Neural crest cell (in vitro differentiated cells): ENCODE data around the gene CD209. TPM values are rescaled to one million over a fixed set of nuclear protein-coding genes. Genes with fewer than 3 reads are reported as not detected.

Experiments used
- DNase-seq: peaks from one replicate; pipeline ENCODE4 v3.0.0; 2021; ENCODE audit warnings: low read depth, mixed read lengths, low spot score
- H3K27ac Mint-ChIP-seq: one replicate; pipeline ENCODE4 v1.8.0; 2021; ENCODE audit warnings: mild to moderate bottlenecking, mixed read lengths; ENCODE audit not compliant: unreplicated experiment
- H3K27me3 Mint-ChIP-seq: 2 replicates; pipeline ENCODE4 v1.8.0; 2021; ENCODE audit warnings: low read depth, mild to moderate bottlenecking, mixed read lengths
- H3K36me3 Mint-ChIP-seq: 2 replicates; pipeline ENCODE4 v1.8.0; 2021; ENCODE audit warnings: low read depth, mild to moderate bottlenecking, mixed read lengths
- H3K4me1 Mint-ChIP-seq: 2 replicates; pipeline ENCODE4 v1.8.0; 2021; ENCODE audit warnings: mixed read lengths
- H3K4me3 Mint-ChIP-seq: one replicate; pipeline ENCODE4 v1.8.0; 2021; ENCODE audit warnings: mild to moderate bottlenecking, mixed read lengths
- H3K9me3 Mint-ChIP-seq: 2 replicates; pipeline ENCODE4 v1.8.0; 2021; ENCODE audit warnings: mixed read lengths
- CTCF ChIP-seq: fragments of 200-600 bp; sonication (generic); conservative IDR thresholded peaks from 2 replicates; pipeline ENCODE4 v1.5.0; 2021; ENCODE audit warnings: antibody characterized with exemption, mild to moderate bottlenecking
- total RNA-seq: library from RNA; stranded (reverse); gene quantifications from 2 replicates; pipeline ENCODE4 v1.2.1, GENCODE V29; 2021

CD209 gene
- total RNA-seq, 1 donor from 2014 or later, result not detected

- Mint-ChIP-seq H3K36me3 (no peaks in the 10 kb centered on the region), H3K27ac (no peak overlapping the region), H3K27me3 (peaks cover 89% of the 10 kb centered on the region), H3K4me1 (no peaks in the 10 kb centered on the region), H3K4me3 (no peak overlapping the region), H3K9me3 (no peaks in the 10 kb centered on the region)
- TF ChIP-seq CTCF, result no peak
- no peak for DNase-seq
These were observed 16.1 kb downstream of the CD209 start for GRCh38 chr19:7731218-7731595.

DNA sequence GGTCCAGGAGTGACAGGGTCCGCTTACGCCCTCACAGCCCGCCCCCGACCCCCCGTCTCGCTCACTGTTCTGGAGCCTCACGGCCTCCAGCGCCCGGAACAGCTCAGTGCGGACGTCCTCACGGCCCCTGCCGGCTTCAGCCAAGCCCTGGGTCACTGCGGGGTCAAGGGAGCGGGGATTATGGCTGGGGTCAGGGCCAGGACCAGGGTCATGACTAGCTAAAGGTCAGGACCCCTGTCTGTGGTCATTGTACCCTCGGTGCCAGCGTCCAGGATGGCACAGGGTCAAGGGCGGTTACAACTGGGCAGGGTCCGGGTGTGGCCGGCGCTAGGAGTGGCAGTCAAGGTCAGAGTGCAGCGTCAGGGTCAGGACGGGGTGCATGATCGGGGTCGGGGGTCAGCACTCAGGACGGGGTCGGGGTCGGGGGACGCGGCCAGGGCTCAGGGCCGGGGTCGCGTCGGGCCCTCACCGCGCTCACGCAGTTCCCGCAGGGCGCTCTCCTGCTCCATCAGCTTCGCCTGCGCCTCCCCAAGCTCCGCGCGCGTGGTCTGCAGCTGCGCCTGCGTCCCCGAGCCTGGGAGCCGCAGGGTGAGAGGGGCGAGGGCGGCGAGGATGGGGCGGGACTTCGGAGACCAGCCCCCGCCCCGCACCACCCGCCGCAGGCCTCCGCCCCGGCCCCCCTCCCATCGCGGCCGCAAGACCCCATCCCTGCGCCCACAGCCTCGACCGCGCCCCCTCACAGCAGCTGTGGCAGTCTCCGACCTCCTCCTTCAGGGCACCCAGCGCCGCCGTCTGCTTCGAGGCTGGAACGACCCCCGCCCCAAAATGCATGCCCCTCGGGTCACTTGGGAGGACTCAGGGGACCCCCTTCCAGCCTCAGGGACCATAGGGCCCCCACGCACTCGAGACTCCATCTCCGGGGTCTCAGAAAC, 16.8 kb downstream of the CD209 start:
- H3K27me3 Mint-ChIP-seq, result peaks cover 88% of the 10 kb centered on the region
- no peaks in the 10 kb centered on the region for H3K9me3 Mint-ChIP-seq
- no peak overlapping the region for H3K27ac Mint-ChIP-seq
- H3K36me3 Mint-ChIP-seq, result no peaks in the 10 kb centered on the region
- no peak overlapping the region for H3K4me3 Mint-ChIP-seq
- H3K4me1 Mint-ChIP-seq, result no peaks in the 10 kb centered on the region
- DNase-seq, result no peak
- no peak for TF ChIP-seq CTCF

- Mint-ChIP-seq H3K4me1 (no peaks in the 10 kb centered on the region), H3K36me3 (no peaks in the 10 kb centered on the region), H3K27ac (no peak overlapping the region), H3K4me3 (no peak overlapping the region), H3K27me3 (peaks cover 85% of the 10 kb centered on the region), H3K9me3 (no peaks in the 10 kb centered on the region)
- no peak for DNase-seq
- no peak for TF ChIP-seq CTCF
These were observed 17.5 kb downstream of the CD209 start for GRCh38 chr19:7729831-7730285.

GRCh38 chr19:7729211-7729610, 18.1 kb downstream of the CD209 start:
- Mint-ChIP-seq H3K27ac (no peak overlapping the region), H3K36me3 (no peaks in the 10 kb centered on the region), H3K4me1 (no peaks in the 10 kb centered on the region), H3K4me3 (no peak overlapping the region), H3K27me3 (peaks cover 86% of the 10 kb centered on the region), H3K9me3 (no peaks in the 10 kb centered on the region)
- DNase-seq, result no peak
- TF ChIP-seq CTCF, result no peak

- no peaks in the 10 kb centered on the region for H3K9me3 Mint-ChIP-seq
- H3K36me3 Mint-ChIP-seq, result no peaks in the 10 kb centered on the region
- H3K4me3 Mint-ChIP-seq, result no peak overlapping the region
- H3K27me3 Mint-ChIP-seq, result peaks cover 77% of the 10 kb centered on the region
- no peak for TF ChIP-seq CTCF
- no peak for DNase-seq
- no peak overlapping the region for H3K27ac Mint-ChIP-seq
- no peaks in the 10 kb centered on the region for H3K4me1 Mint-ChIP-seq
These were observed 21.5 kb downstream of the CD209 start for GRCh38 chr19:7725791-7726190.
